GM21825 (cell line): Measurements from ENCODE around the gene MGAT1.
"Not testable (repeated sequence)": the region's sequence is repeated elsewhere in the genome, so short reads cannot be mapped to it uniquely, and the experiment has no call there.

Experiments
- ATAC-seq: cut with Tn5 transposase; IDR thresholded peaks from one replicate; pipeline ENCODE4 v1.9.1; 2021; ENCODE audit warnings: mild to moderate bottlenecking, moderate library complexity; ENCODE audit not compliant: unreplicated experiment

MGAT1 gene

GRCh38 chr5:180802325-180803180 is at the start of gene MGAT1:
MGAT1 (minus strand) TSS chr5:180802806; CDS start chr5:180792971, 9,835 bp downstream.
- peak; percentile 40 for ATAC-seq

DNA sequence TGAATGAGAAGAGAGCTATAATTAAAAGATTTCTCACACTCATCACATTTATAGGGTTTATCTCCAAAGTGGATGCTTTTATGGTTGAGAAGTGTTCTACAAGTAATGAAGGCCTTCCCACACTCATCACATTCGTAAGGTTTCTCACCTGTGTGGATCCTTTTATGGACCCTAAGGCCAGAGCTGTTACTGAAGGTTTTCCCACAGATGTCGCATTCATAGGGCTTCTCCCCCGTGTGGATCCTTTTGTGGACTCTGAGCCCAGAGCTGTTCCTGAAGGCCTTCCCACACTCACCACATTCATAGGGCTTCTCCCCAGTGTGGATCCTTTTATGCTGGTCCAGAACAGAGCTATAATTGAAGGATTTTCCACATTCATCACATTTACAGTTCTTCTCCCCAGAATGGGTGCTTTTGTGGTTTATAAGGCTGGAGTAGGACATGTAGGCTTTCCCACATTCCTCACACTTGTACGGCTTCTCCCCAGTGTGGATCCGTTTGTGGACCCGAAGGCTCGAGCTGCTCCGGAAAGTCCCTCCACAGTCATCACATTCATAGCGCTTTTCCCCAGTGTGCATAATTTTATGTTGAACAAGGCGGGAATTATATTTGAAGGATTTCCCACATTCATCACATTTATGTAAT is 48.0 kb upstream of the MGAT1 start:
- no peak for ATAC-seq

GRCh38 chr5:180849827-180850226 is 47.2 kb upstream of the MGAT1 start:
- ATAC-seq: no peak

DNA sequence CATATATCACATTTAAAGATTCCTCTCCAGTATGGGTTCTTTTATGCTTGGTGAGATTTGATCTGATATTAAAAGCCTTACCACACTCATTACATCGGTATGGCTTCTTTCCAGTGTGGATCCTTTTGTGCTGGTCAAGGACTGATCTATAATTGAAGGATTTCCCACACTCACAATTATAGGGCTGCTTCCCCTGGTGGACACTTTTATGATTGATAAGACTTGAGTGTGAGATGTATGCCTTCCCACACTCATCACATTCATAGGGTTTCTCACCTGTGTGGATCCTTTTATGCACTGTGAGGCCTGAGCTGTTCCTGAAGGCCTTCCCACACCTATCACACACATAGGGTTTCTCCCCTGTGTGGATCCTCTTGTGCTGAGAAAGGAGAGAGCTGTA is 46.3 kb upstream of the MGAT1 start:
- no peak for ATAC-seq

DNA sequence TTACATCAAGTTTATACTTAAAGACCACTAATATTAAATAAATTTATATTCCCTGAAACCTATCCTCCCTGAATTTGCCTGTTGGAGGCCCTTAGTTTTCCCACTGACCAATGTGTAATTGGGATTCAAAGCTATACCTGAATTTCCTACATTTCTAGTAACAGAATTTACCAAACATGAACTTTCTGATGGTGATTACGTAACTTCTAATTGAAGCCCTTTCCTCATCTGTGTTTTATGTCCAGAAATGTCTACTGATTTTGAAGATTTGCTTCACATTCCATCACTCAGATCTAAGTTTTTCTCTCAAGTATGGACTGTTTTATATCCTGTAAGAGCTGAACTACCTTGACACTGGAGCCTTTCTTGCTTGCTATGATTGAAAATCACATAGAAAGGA is 45.7 kb upstream of the MGAT1 start:
- no peak for ATAC-seq

DNA sequence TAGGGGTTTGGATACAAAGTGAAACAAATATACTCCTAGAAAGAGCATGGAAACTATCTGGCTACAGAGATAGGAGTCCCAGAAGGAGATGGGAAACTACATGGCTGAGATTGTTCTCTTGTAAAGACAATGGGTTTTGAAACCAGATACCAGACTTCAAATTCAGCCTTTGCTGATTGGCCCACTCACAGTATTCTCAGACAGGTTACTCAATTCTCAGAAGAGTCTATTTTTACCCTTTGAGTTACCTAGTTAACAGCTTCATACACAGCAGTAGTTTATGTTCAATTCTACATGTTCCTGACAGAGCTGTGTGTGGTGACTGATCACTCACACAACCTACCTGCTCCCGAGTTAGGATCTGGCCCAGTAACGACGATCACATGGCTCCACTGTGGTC is 44.4 kb upstream of the MGAT1 start:
- no peak for ATAC-seq

- no peak for ATAC-seq
These were observed 42.3 kb upstream of the MGAT1 start for GRCh38 chr5:180844858-180845257.

DNA sequence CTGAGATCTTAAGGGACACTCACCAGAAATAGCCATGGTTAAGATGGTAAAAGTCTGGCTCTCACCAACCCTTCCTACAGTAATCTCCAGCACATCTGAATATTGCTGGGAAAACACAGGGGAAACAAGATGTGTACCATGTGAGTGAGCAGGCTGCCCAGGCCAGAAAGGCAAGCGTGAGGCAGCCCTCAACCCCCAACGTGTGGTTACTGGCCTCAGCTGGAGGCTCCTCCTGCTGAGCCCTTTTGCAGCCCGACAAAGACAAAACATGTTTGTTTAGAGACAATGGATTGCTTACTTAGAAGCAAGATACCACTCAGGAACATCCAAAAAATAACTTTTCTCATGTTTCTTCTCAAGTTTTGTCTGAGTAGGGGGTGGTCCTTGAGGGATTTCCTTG is 41.8 kb upstream of the MGAT1 start:
- ATAC-seq: no peak

DNA sequence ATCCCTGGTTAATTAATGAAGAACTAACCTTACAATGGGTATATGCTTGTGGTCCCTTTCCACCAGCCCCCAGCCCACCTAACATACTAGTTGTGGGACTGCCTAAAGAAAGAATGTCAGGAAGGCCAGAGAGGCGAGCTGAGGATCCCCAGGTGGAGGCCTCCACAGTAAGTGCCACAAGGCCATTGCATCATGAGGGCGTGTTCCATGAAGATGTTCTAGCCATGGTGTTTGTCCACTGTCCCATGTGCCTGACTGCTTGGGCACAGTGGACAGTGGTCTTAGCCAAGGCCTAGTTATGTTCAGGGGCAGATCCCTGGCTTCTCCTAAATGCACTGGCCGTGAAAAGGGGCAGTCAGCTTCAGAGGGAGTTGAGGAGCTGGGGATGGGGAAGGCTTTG is 37.3 kb upstream of the MGAT1 start:
- ATAC-seq: no peak

DNA sequence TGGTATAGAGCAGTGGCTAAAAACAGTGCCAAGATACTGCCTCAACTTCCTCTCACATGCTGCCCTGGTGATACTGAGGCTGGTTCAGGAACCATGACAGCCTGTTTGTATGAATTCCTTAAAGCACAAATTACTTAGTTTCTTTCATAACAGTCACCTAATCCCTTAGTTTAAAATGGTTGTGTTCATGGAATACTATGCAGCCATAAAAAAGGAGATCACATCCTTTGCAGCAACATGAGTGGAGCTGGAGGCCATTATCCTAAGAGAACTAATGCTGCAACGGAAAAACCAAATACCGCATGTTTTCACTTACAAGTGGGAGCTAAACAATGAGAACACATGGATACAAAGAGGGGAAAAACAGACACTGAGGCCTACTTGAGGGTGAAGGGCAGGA is 36.6 kb upstream of the MGAT1 start:
- ATAC-seq: no peak

- ATAC-seq: no peak
These were observed 34.9 kb upstream of the MGAT1 start for GRCh38 chr5:180837478-180837877.

GRCh38 chr5:180832638-180833068 is 30.0 kb upstream of the MGAT1 start:
- ATAC-seq: peak; percentile 44

- peak; percentile 75 for ATAC-seq
These were observed 28.8 kb upstream of the MGAT1 start for GRCh38 chr5:180831139-180832093.

DNA sequence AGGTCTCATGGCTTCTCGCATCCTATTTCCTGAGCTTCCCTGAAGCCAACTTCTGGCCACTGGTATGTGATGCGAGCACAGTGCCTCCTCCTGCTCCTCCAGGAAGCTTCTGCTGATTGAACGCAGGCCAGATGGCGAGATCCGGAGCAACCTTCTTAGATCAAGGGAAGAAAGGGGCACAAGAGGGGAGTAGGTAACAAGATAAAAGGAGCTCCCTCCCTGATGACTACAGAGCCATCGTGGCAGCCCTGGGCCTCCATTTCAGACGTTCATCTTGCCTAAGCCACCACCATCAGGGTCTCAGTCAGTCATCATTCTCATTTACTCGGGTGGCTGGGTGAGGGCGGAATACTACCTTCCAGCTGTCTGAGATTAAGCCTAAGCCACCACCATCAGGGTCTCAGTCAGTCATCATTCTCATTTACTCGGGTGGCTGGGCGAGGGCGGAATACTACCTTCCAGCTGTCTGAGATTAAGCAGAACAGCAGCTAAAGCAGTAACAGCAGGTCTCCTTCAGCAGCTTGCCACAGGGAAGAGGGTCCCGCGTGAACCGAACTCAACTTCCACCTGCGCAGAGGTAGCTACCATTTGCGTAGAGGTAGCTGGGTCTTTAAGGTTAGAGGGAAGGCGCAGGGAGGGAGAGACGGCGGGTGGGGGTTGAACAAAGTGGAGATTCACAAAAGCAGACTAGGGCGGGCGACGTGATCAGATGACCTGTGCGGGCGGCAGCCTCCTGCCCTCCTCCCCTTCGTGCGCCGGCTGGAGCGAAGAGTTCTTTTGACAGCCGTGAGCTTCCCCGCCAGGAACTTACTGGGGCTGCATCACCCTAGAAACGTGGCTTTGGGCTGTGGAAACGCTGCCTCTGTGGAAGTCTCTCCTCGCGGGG is 27.9 kb upstream of the MGAT1 start:
- ATAC-seq: peak; percentile 35

DNA sequence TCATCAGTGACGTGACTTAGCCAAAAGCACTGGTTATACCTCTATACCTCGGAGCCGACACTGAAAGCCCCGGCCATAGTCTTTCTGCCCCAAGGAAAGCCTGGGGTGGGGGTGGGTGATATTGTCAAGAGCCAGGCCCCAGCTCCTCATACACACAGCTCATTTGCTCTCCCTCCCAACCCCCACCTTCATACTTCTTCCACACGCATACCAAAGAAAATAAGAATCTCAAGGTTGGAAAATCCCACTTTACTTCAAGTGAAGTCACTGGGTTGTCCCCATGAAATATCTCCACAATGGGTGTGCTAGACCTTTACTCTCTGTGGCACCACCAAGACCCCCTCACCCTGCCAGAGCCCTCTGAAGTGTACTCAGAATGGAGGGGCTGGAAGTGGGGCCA is 27.1 kb upstream of the MGAT1 start:
- no peak for ATAC-seq

DNA sequence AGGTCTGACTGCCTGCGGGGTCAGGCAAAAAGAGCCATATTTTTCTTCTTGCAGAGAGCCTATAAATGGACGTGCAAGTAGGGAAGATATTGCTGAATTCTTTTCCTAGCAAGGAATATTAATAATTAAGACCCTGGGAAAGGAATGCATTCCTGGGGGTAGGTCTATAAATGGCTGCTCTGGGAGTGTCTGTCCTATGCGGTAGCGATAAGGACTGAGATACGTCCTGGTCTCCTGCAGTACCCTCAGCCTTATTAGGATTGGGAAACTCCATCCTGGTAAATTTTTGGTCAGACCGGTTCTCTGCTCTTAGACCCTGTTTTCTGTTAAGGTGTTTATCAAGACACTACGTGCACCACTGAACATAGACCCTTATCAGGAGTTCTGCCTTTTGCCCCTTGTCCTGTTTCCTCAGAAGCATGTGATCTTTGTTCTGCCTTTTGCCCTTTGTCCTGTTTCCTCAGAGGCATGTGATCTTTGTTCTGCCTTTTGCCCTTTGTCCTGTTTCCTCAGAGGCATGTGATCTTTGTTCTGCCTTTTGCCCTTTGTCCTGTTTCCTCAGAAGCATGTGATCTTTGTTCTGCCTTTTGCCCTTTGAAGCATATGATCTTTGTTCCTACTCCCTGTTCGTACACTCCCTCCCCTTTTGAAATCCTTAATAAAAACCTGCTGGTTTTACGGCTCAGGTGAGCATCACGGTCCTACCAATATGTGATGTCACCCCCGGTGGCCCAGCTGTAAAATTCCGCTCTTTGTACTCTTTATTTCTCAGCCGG is 26.3 kb upstream of the MGAT1 start:
- ATAC-seq: not testable (repeated sequence)

GRCh38 chr5:180827374-180827773 is 24.8 kb upstream of the MGAT1 start:
- ATAC-seq: not testable (repeated sequence)

DNA sequence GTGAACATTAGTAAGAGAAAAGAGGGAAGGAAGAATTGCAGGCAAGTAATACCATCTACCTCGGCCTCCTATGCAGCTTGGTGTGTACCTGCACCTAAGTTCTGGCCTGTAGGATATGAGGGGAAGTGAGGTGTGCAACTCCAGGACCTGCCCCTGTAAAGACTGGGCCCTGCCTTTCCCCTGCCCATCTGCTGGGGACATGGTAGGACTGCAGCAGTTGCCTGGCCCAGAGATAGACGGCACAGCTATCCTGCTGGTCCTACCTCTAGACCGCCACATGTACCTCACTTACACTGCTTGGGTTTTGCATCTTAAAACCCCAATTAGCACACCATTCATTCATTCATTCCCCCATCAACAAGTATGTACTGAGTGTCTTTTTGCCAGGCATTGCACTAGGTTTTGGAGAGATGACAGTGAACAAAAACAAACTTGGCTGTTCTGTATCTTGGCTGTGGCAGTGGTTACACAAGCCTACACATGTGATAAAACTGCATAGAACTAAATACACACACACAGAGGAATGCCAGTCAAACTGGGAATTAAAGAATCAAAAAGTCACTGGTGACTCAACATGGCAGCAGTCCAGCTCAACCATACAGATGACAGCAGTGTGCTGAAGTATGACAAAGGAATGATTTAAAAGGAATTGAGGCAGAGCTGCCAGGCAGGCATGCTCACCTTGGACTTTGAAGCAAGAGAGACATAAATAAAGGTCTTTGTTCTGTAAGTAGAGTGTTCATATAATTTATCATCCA is 23.3 kb upstream of the MGAT1 start:
- ATAC-seq: no peak
